IPS-NIHi11 (cell line): ENCODE measurements around the gene ADGRB3.
"Not testable (repeated sequence)": the region's sequence is repeated elsewhere in the genome, so short reads cannot be mapped to it uniquely, and the experiment has no call there.

Experiments used
- DNase-seq: peaks from one replicate; pipeline ENCODE4 v3.0.0; 2012; ENCODE audit warnings: mixed read lengths, low spot score

Gene ADGRB3

GRCh38 chr6:69261010-69261409, 625.9 kb downstream of the ADGRB3 start:
- no peak for DNase-seq

GRCh38 chr6:69263297-69263696, 628.2 kb downstream of the ADGRB3 start:
- DNase-seq = no peak

- DNase-seq = no peak
Measured at GRCh38 chr6:69265090-69265489, 630.0 kb downstream of the ADGRB3 start.

GRCh38 chr6:69265706-69266105, 630.6 kb downstream of the ADGRB3 start:
- no peak for DNase-seq

- no peak for DNase-seq
Measured at GRCh38 chr6:69276204-69276603, 641.1 kb downstream of the ADGRB3 start.

GRCh38 chr6:69279805-69280204, 644.7 kb downstream of the ADGRB3 start:
- DNase-seq = no peak

- DNase-seq = no peak
Measured at GRCh38 chr6:69280858-69281257, 645.8 kb downstream of the ADGRB3 start.

GRCh38 chr6:69284176-69284730, 649.2 kb downstream of the ADGRB3 start:
- no peak for DNase-seq

- no peak for DNase-seq
Measured at GRCh38 chr6:69285054-69285453, 650.0 kb downstream of the ADGRB3 start.

- DNase-seq = no peak
Measured at GRCh38 chr6:69286331-69286730, 651.2 kb downstream of the ADGRB3 start.

- DNase-seq = not testable (repeated sequence)
Measured at GRCh38 chr6:69288198-69288597, 653.1 kb downstream of the ADGRB3 start.

GRCh38 chr6:69289689-69290495, 654.8 kb downstream of the ADGRB3 start:
- no peak for DNase-seq

GRCh38 chr6:69293471-69293870, 658.4 kb downstream of the ADGRB3 start:
- no peak for DNase-seq

GRCh38 chr6:69294407-69294806, 659.3 kb downstream of the ADGRB3 start:
- DNase-seq = no peak

GRCh38 chr6:69294862-69295261, 659.8 kb downstream of the ADGRB3 start:
- no peak for DNase-seq

GRCh38 chr6:69303382-69303781, 668.3 kb downstream of the ADGRB3 start:
- DNase-seq = no peak

GRCh38 chr6:69305456-69305855, 670.4 kb downstream of the ADGRB3 start:
- DNase-seq = no peak

GRCh38 chr6:69308584-69308983, 673.5 kb downstream of the ADGRB3 start:
- no peak for DNase-seq

- no peak for DNase-seq
Measured at GRCh38 chr6:69311888-69312287, 676.8 kb downstream of the ADGRB3 start.

- DNase-seq = no peak
Measured at GRCh38 chr6:69314001-69314400, 678.9 kb downstream of the ADGRB3 start.

- no peak for DNase-seq
Measured at GRCh38 chr6:69314531-69314930, 679.4 kb downstream of the ADGRB3 start.

- no peak for DNase-seq
Measured at GRCh38 chr6:69331886-69332285, 696.8 kb downstream of the ADGRB3 start.

- DNase-seq = no peak
Measured at GRCh38 chr6:69337311-69337710, 702.2 kb downstream of the ADGRB3 start.
